Pancreas (tissue), 10 donors: ENCODE measurements around the gene FARP1. TPM values are rescaled to one million over a fixed set of nuclear protein-coding genes. Genes with fewer than 3 reads are reported as not detected.
A peak's percentile ranks its signal among the peaks of the same experiment; 100 is the strongest.

Source experiments
- ATAC-seq, 4 donors: fragments of 200-7000 bp; cut with Tn5 transposase; one replicate each; pipeline versions ENCODE4 v1.8.0 to v1.9.1; 2020; ENCODE audit warnings: mild to moderate bottlenecking in 4 of 4, moderate library complexity in 4 of 4
- DNase-seq, 6 donors: peaks; one replicate each; pipeline ENCODE4 v3.0.0-alpha.2; 2020
- FAIRE-seq: peaks from 2 replicates; lab custom pipeline; 2012; peaks lifted over from hg19 to GRCh38; lab: Jason Lieb, UNC
- H3K27ac ChIP-seq, 4 donors: fragments of 200-600 bp; sonication (generic); 1 replicate in 3 of 4; 2 replicates in 1 of 4; pipeline versions ENCODE4 v1.5.0 to v1.8.0; 2020
- H3K27me3 ChIP-seq, 4 donors: fragments of 200-600 bp; one replicate each; pipeline ENCODE4 v1.8.0; 2021
- H3K36me3 ChIP-seq, 3 donors: fragments of 200-600 bp; sonication (generic) in 1 of 3; one replicate each; pipeline versions ENCODE4 v1.5.0 to v1.8.0; 2020 to 2021
- H3K4me1 ChIP-seq, 3 donors: fragments of 200-600 bp; one replicate each; pipeline ENCODE4 v1.8.0; 2021
- H3K4me3 ChIP-seq, 4 donors: fragments of 200-600 bp; sonication (generic) in 2 of 4; one replicate each; pipeline versions ENCODE4 v1.5.0 to v1.8.0; 2020 to 2021
- H3K9me3 ChIP-seq, 4 donors: fragments of 200-600 bp; one replicate each; pipeline ENCODE4 v1.8.0; 2021
- CTCF ChIP-seq, 4 donors: fragments of 200-600 bp; sonication (generic) in 3 of 4; IDR thresholded peaks; one replicate each; pipeline versions ENCODE4 v1.5.0 to v1.8.0; 2021; ENCODE audit warnings: antibody characterized with exemption in 4 of 4
- WGBS, 2 donors: extraction: QIAGEN DNeasy Blood & Tissue Kit; methylation state at CpG; one replicate each; pipeline ENCODE4 v1.1.7; 2013; 5-methylcytosine and 5-hydroxymethylcytosine counted together
- intact Hi-C, 3 donors: fragments of 100-400 bp; cut with DNase I; formaldehyde crosslinking; loops; one replicate each; pipeline versions ENCODE4 v1.11.1 to v1.14.2; 2022
- polyA plus RNA-seq, 2 donors: library from polyadenylated mRNA; stranded (reverse); fragments of 200-250 nt; gene quantifications; one replicate each; pipeline ENCODE4 v1.2.3, GENCODE V29; 2013
- total RNA-seq, 6 donors: library from RNA; stranded (reverse); fragmentation: NEBNext Ultra II Directional in 4 of 6; extraction: Animal tissue kit (Norgen Biotek cat#: 25700) in 4 of 6; gene quantifications; one replicate each; pipeline versions ENCODE4 v1.2.1 to v1.2.4, GENCODE V29; 2021 to 2023
- donor health status: healthy with polysubstance abuse.
- donor health status: DM: no; HTN: no; CAD: no; lungs with moderate emphysema.
- donor health status: DM: no; HTN: no; CAD: no.
- donor health status: control.
- donor health status: control.
- donor health status: Bipolar disorder and iron deficiency.
- donor health status: DM: yes; HTN: yes; CAD: no.
- donor health status: DM: no; HTN: no; CAD: no.
- donor health status: DM: no; HTN: no; CAD: no.
- donor health status: DM: yes; HTN: yes; CAD: no.

The FARP1 gene
- total and polyA plus RNA-seq, 8 donors = 30.8 to 95.1 (median 56.0) TPM

GRCh38 chr13:98206946-98207345 is 64.1 kb downstream of the FARP1 start:
- no peaks in the 10 kb centered on the region for H3K9me3 ChIP-seq

GRCh38 chr13:98207416-98207815 is 64.5 kb downstream of the FARP1 start:
- ATAC-seq = peak in 3 of 4 donors; percentile 68 to 80 (median 69)
- no peaks in the 10 kb centered on the region for H3K9me3 ChIP-seq
- FAIRE-seq = no peak
- peak overlapping the region in 2 of 4 donors; percentile 0 to 39 for H3K27ac ChIP-seq
- peaks cover 0 to 8% (median 6%) of the 10 kb centered on the region in 3 donors for H3K4me1 ChIP-seq
- peak in 1 of 6 donors; percentile 18 for DNase-seq
- intact Hi-C loops = no loop called here
- no peaks in the 10 kb centered on the region for H3K27me3 ChIP-seq
- no peaks in the 10 kb centered on the region for H3K36me3 ChIP-seq
- TF ChIP-seq CTCF (IDR thresholded peaks at IDR 0.05) = no peak
- 62 to 65% methylated on average over 4 of the region's 4 CpGs for WGBS, 2 donors
- no peak overlapping the region for H3K4me3 ChIP-seq

More at GRCh38 chr13:98206946-98207345, 64.1 kb downstream of the FARP1 start:
- no peak for TF ChIP-seq CTCF (IDR thresholded peaks at IDR 0.05)
- no peak for DNase-seq
- Histone ChIP-seq H3K27me3 (no peaks in the 10 kb centered on the region), H3K27ac (peak overlapping the region in 2 of 4 donors; percentile 0 to 39), H3K36me3 (no peaks in the 10 kb centered on the region), H3K4me3 (no peak overlapping the region), H3K4me1 (peaks cover 0 to 10% (median 8%) of the 10 kb centered on the region in 3 donors)
- peak in 3 of 4 donors; percentile 55 to 61 (median 58) for ATAC-seq
- FAIRE-seq = peak; percentile 89
- WGBS, 2 donors = 18 to 22% methylated on average over 4 of the region's 4 CpGs
- intact Hi-C loops = no loop called here

- intact Hi-C loops = no loop called here
- no peak overlapping the region for H3K4me3 ChIP-seq
- no peak for ATAC-seq
- H3K4me1 ChIP-seq = peaks cover 0 to 8% (median 6%) of the 10 kb centered on the region in 3 donors
- DNase-seq = no peak
- H3K27me3 ChIP-seq = no peaks in the 10 kb centered on the region
- H3K36me3 ChIP-seq = no peaks in the 10 kb centered on the region
- 89 to 90% methylated on average over 5 of the region's 5 CpGs for WGBS, 2 donors
- peak overlapping the region in 1 of 4 donors; percentile 0 for H3K27ac ChIP-seq
- FAIRE-seq = no peak
- no peak for TF ChIP-seq CTCF (IDR thresholded peaks at IDR 0.05)
- no peaks in the 10 kb centered on the region for H3K9me3 ChIP-seq
Measured at GRCh38 chr13:98208606-98209005, 65.7 kb downstream of the FARP1 start.

GRCh38 chr13:98212763-98213162 is 69.9 kb downstream of the FARP1 start:
- Histone ChIP-seq H3K9me3 (no peaks in the 10 kb centered on the region), H3K4me1 (peaks cover 16 to 26% (median 16%) of the 10 kb centered on the region in 3 donors), H3K27ac (no peak overlapping the region), H3K4me3 (no peak overlapping the region), H3K27me3 (no peaks in the 10 kb centered on the region), H3K36me3 (no peaks in the 10 kb centered on the region)
- TF ChIP-seq CTCF (IDR thresholded peaks at IDR 0.05) = no peak
- ATAC-seq (no peak), DNase-seq (no peak), FAIRE-seq (no peak)
- WGBS, 2 donors = 83 to 84% methylated on average over 5 of the region's 5 CpGs
- intact Hi-C loops = loop anchor here in 1 of 3 donors (10.0 kb wide), 1 partner anchor 68 kb away; the partner anchor contains the start of gene FARP1

- Histone ChIP-seq H3K9me3 (no peaks in the 10 kb centered on the region), H3K4me1 (peaks cover 16 to 26% (median 16%) of the 10 kb centered on the region in 3 donors), H3K27ac (no peak overlapping the region), H3K36me3 (no peaks in the 10 kb centered on the region), H3K27me3 (no peaks in the 10 kb centered on the region), H3K4me3 (no peak overlapping the region)
- TF ChIP-seq CTCF (IDR thresholded peaks at IDR 0.05) = no peak
- intact Hi-C loops = loop anchor here in 1 of 3 donors (10.0 kb wide), 1 partner anchor 69 kb away; the partner anchor contains the start of gene FARP1
- WGBS, 2 donors = 90 to 93% methylated on average over 8 of the region's 8 CpGs
- ATAC-seq = no peak
- FAIRE-seq = no peak
- DNase-seq = no peak
Measured at GRCh38 chr13:98213354-98213753, 70.5 kb downstream of the FARP1 start.
